Measurements from ENCODE around the gene RXYLT1.
A peak's percentile ranks its signal among the peaks of the same experiment; 100 is the strongest.
"Not testable (repeated sequence)": the region's sequence is repeated elsewhere in the genome, so short reads cannot be mapped to it uniquely, and the experiment has no call there.

Gene RXYLT1

GRCh38 chr12:63804746-63805145, 25.0 kb downstream of the RXYLT1 start:
- no peak for DNase-seq (ENCODE audit: low spot score)

- no peak for DNase-seq (ENCODE audit: low spot score)
These were observed 26.3 kb downstream of the RXYLT1 start for GRCh38 chr12:63805704-63806672.

GRCh38 chr12:63808631-63809030, 28.9 kb downstream of the RXYLT1 start:
- no peak for DNase-seq (ENCODE audit: low spot score)

- no peak for DNase-seq (ENCODE audit: low spot score)
These were observed 29.9 kb downstream of the RXYLT1 start for GRCh38 chr12:63809566-63809965.

GRCh38 chr12:63811334-63811733, 31.6 kb downstream of the RXYLT1 start:
- DNase-seq (ENCODE audit: low spot score): no peak

GRCh38 chr12:63811755-63812154, 32.0 kb downstream of the RXYLT1 start:
- no peak for DNase-seq (ENCODE audit: low spot score)

- peak; percentile 28 for DNase-seq (ENCODE audit: low spot score)
These were observed 34.5 kb downstream of the RXYLT1 start for GRCh38 chr12:63814146-63814772.

GRCh38 chr12:63815482-63815852, 35.8 kb downstream of the RXYLT1 start:
- DNase-seq (ENCODE audit: low spot score): no peak

- DNase-seq (ENCODE audit: low spot score): peak; percentile 28
These were observed 36.3 kb downstream of the RXYLT1 start for GRCh38 chr12:63816031-63816430.

GRCh38 chr12:63820427-63820826, 40.7 kb downstream of the RXYLT1 start:
- DNase-seq (ENCODE audit: low spot score): no peak

GRCh38 chr12:63821781-63822251, 42.1 kb downstream of the RXYLT1 start:
- DNase-seq (ENCODE audit: low spot score): no peak

- no peak for DNase-seq (ENCODE audit: low spot score)
These were observed 42.6 kb downstream of the RXYLT1 start for GRCh38 chr12:63822352-63822751.

GRCh38 chr12:63823040-63823439, 43.3 kb downstream of the RXYLT1 start:
- no peak for DNase-seq (ENCODE audit: low spot score)

- DNase-seq (ENCODE audit: low spot score): no peak
These were observed 46.4 kb downstream of the RXYLT1 start for GRCh38 chr12:63826006-63826585.

GRCh38 chr12:63828867-63829266, 49.2 kb downstream of the RXYLT1 start:
- DNase-seq (ENCODE audit: low spot score): no peak

GRCh38 chr12:63836046-63836445, 56.3 kb downstream of the RXYLT1 start:
- no peak for DNase-seq (ENCODE audit: low spot score)

- DNase-seq (ENCODE audit: low spot score): no peak
These were observed 57.2 kb downstream of the RXYLT1 start for GRCh38 chr12:63836936-63837335.

- no peak for DNase-seq (ENCODE audit: low spot score)
These were observed 58.7 kb downstream of the RXYLT1 start for GRCh38 chr12:63838411-63838810.

GRCh38 chr12:63841011-63841410, 61.3 kb downstream of the RXYLT1 start:
- DNase-seq (ENCODE audit: low spot score): no peak

- DNase-seq (ENCODE audit: low spot score): no peak
These were observed 61.9 kb downstream of the RXYLT1 start for GRCh38 chr12:63841571-63841970.

GRCh38 chr12:63842750-63843149, 63.0 kb downstream of the RXYLT1 start:
- DNase-seq (ENCODE audit: low spot score): not testable (repeated sequence)

- no peak for DNase-seq (ENCODE audit: low spot score)
These were observed 63.6 kb downstream of the RXYLT1 start for GRCh38 chr12:63843254-63843720.

Data from activated CD4-positive, alpha-beta T cell treated with anti-CD3 and anti-CD28 coated beads, Interleukin-2, Interleukin-4, amounts not matched to agents 100 ng/mL and 50 ng/mL, durations not matched to agents 16 hours and 8 hours (primary cell).